CD4-positive, alpha-beta T cell (primary cell): ENCODE measurements around the gene GABRD. TPM values are rescaled to one million over a fixed set of nuclear protein-coding genes. Genes with fewer than 3 reads are reported as not detected.

Source experiments
- ATAC-seq: fragments of 200-7000 bp; cut with Tn5 transposase; one replicate; pipeline ENCODE4 v1.10.0; 2022; ENCODE audit warnings: mild to moderate bottlenecking; ENCODE audit not compliant: poor library complexity
- CTCF ChIA-PET: fragments of 350-600 bp; sonication (Branson Sonifier 250); formaldehyde crosslinking; loops from one replicate; lab custom pipeline; 2021; ENCODE audit warnings: antibody characterized with exemption, inconsistent platforms; lab: Charles Lee
- POLR2A ChIA-PET: fragments of 350-600 bp; sonication (Branson Sonifier 250); formaldehyde crosslinking; loops from one replicate; lab custom pipeline; 2021; ENCODE audit warnings: antibody characterized with exemption, inconsistent platforms; lab: Charles Lee
- DNase-seq, 14 experiments: peaks; one replicate each; pipeline ENCODE4 v3.0.0-alpha.2; 2013 to 2020; ENCODE audit warnings: mixed read lengths in 2 of 14
- H3K27ac ChIP-seq, 2 donors: one replicate each; pipeline versions ENCODE4 v1.5.1 to v1.7.0; 2013; ENCODE audit warnings: low read length in 2 of 2, low read depth in 1 of 2, mild to moderate bottlenecking in 1 of 2
- H3K27me3 ChIP-seq, 2 experiments: 1 replicate in 1 of 2; 2 replicates in 1 of 2; pipeline versions ENCODE4 v1.6.1 to v1.7.0; 2013; ENCODE audit warnings: low read length in 2 of 2, control low read depth in 1 of 2, mild to moderate bottlenecking in 1 of 2, moderate library complexity in 1 of 2; ENCODE audit not compliant: insufficient read depth in 2 of 2, control insufficient read depth in 1 of 2
- H3K36me3 ChIP-seq: one replicate; pipeline ENCODE4 v1.6.1; 2013; ENCODE audit warnings: low read length, control low read depth; ENCODE audit not compliant: insufficient read depth
- H3K4me1 ChIP-seq: one replicate; pipeline ENCODE4 v1.6.1; 2013; ENCODE audit warnings: low read length, control low read depth; ENCODE audit not compliant: insufficient read depth
- H3K4me3 ChIP-seq: one replicate; pipeline ENCODE4 v1.5.1; 2013; ENCODE audit warnings: mild to moderate bottlenecking, low read length, moderate library complexity
- H3K9me3 ChIP-seq, 2 experiments: 1 replicate in 1 of 2; 2 replicates in 1 of 2; pipeline versions ENCODE4 v1.6.1 to v1.7.0; 2013; ENCODE audit warnings: low read length in 2 of 2, mild to moderate bottlenecking in 2 of 2, control low read depth in 1 of 2, moderate library complexity in 1 of 2; ENCODE audit not compliant: control insufficient read depth in 1 of 2, insufficient read depth in 1 of 2
- H3K27ac Mint-ChIP-seq: one replicate; pipeline ENCODE4 v1.8.0; 2020; ENCODE audit warnings: mixed read lengths
- H3K27me3 Mint-ChIP-seq: one replicate; pipeline ENCODE4 v1.8.0; 2021; ENCODE audit warnings: mixed read lengths
- H3K36me3 Mint-ChIP-seq: one replicate; pipeline ENCODE4 v1.8.0; 2021; ENCODE audit warnings: low read depth, mixed read lengths
- H3K4me1 Mint-ChIP-seq: one replicate; pipeline ENCODE4 v1.8.0; 2021; ENCODE audit warnings: low read depth, mixed read lengths
- H3K4me3 Mint-ChIP-seq: one replicate; pipeline ENCODE4 v1.8.0; 2020; ENCODE audit warnings: mild to moderate bottlenecking, mixed read lengths
- H3K9me3 Mint-ChIP-seq: one replicate; pipeline ENCODE4 v1.8.0; 2020; ENCODE audit warnings: mixed read lengths
- intact Hi-C, 2 experiments: fragments of 100-400 bp; cut with DNase I in 1 of 2; cut with micrococcal nuclease in 1 of 2; formaldehyde crosslinking; loops; one replicate each; pipeline versions ENCODE4 v1.15.1 to v1.9.0; 2023 to 2025; cut with DNase I, micrococcal nuclease
- total RNA-seq, 174 experiments: library from RNA in 2 of 174; stranded (reverse) in 2 of 174; gene quantifications; one replicate each; pipeline ENCODE4 v1.2.3 and lab custom pipeline; 2021 to 2026
- TF ChIP-seq, protein P1 (sequence below): fragments of 200-600 bp; IDR thresholded peaks from one replicate; pipeline ENCODE4 v1.8.0; 2022; ENCODE audit warnings: antibody characterized with exemption, mild to moderate bottlenecking

GABRD gene
- total RNA-seq, 2 experiments from 2014 or later: 0.38 to 0.42 TPM

GRCh38 chr1:2000432-2000831, 18.7 kb upstream of the GABRD start:
- ATAC-seq (no peak), DNase-seq (no peak)
- intact Hi-C loops: no loop called here
- peaks cover 52% of the 10 kb centered on the region for H3K27me3 Mint-ChIP-seq
- Histone ChIP-seq H3K4me3 (no peak overlapping the region), H3K9me3 (no peaks in the 10 kb centered on the region), H3K36me3 (no peaks in the 10 kb centered on the region), H3K4me1 (peaks cover 9% of the 10 kb centered on the region), H3K27me3 (peaks cover 15 to 27% of the 10 kb centered on the region in 2 experiments), H3K27ac (no peak overlapping the region)
- TF ChIP-seq, protein P1, sequence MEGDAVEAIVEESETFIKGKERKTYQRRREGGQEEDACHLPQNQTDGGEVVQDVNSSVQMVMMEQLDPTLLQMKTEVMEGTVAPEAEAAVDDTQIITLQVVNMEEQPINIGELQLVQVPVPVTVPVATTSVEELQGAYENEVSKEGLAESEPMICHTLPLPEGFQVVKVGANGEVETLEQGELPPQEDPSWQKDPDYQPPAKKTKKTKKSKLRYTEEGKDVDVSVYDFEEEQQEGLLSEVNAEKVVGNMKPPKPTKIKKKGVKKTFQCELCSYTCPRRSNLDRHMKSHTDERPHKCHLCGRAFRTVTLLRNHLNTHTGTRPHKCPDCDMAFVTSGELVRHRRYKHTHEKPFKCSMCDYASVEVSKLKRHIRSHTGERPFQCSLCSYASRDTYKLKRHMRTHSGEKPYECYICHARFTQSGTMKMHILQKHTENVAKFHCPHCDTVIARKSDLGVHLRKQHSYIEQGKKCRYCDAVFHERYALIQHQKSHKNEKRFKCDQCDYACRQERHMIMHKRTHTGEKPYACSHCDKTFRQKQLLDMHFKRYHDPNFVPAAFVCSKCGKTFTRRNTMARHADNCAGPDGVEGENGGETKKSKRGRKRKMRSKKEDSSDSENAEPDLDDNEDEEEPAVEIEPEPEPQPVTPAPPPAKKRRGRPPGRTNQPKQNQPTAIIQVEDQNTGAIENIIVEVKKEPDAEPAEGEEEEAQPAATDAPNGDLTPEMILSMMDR: no peak
- no peaks in the 10 kb centered on the region for H3K36me3 Mint-ChIP-seq
- H3K27ac Mint-ChIP-seq: no peak overlapping the region
- peaks cover 5% of the 10 kb centered on the region for H3K4me1 Mint-ChIP-seq
- no peak overlapping the region for H3K4me3 Mint-ChIP-seq
- POLR2A ChIA-PET: no interaction called here
- no peaks in the 10 kb centered on the region for H3K9me3 Mint-ChIP-seq
- CTCF ChIA-PET: no interaction called here

- Mint-ChIP-seq H3K27ac (no peak overlapping the region), H3K36me3 (no peaks in the 10 kb centered on the region), H3K4me1 (peaks cover 5% of the 10 kb centered on the region), H3K4me3 (no peak overlapping the region), H3K9me3 (no peaks in the 10 kb centered on the region), H3K27me3 (peaks cover 55% of the 10 kb centered on the region)
- DNase-seq (no peak), ATAC-seq (no peak)
- H3K4me3 ChIP-seq: no peak overlapping the region
- POLR2A ChIA-PET: no interaction called here
- no peaks in the 10 kb centered on the region for H3K9me3 ChIP-seq
- CTCF ChIA-PET: no interaction called here
- intact Hi-C loops: no loop called here
- H3K4me1 ChIP-seq: peaks cover 8% of the 10 kb centered on the region
- peaks cover 15 to 28% of the 10 kb centered on the region in 2 experiments for H3K27me3 ChIP-seq
- H3K36me3 ChIP-seq: no peaks in the 10 kb centered on the region
- TF ChIP-seq, protein P1: no peak
- no peak overlapping the region for H3K27ac ChIP-seq
Observed at GRCh38 chr1:2000850-2001249, 18.3 kb upstream of the GABRD start.

GRCh38 chr1:2001773-2002411, 17.3 kb upstream of the GABRD start:
- H3K4me3 ChIP-seq: no peak overlapping the region
- ChIA-PET CTCF (no interaction called here), POLR2A (no interaction called here)
- TF ChIP-seq, protein P1: no peak
- ATAC-seq: no peak
- H3K9me3 ChIP-seq: no peaks in the 10 kb centered on the region
- no peaks in the 10 kb centered on the region for H3K36me3 ChIP-seq
- H3K4me1 Mint-ChIP-seq: no peaks in the 10 kb centered on the region
- intact Hi-C loops: no loop called here
- no peak overlapping the region for H3K27ac ChIP-seq
- H3K9me3 Mint-ChIP-seq: no peaks in the 10 kb centered on the region
- peaks cover 4% of the 10 kb centered on the region for H3K4me1 ChIP-seq
- peaks cover 15 to 28% of the 10 kb centered on the region in 2 experiments for H3K27me3 ChIP-seq
- H3K27ac Mint-ChIP-seq: no peak overlapping the region
- peaks cover 60% of the 10 kb centered on the region for H3K27me3 Mint-ChIP-seq
- no peaks in the 10 kb centered on the region for H3K36me3 Mint-ChIP-seq
- no peak for DNase-seq
- no peak overlapping the region for H3K4me3 Mint-ChIP-seq
